HG03342 (cell line): ENCODE measurements around the gene DCN.
"Not testable (repeated sequence)": the region's sequence is repeated elsewhere in the genome, so short reads cannot be mapped to it uniquely, and the experiment has no call there.

ENCODE experiments used
- ATAC-seq: cut with Tn5 transposase; IDR thresholded peaks from one replicate; pipeline ENCODE4 v1.9.1; 2021; ENCODE audit warnings: mild to moderate bottlenecking, moderate library complexity; ENCODE audit not compliant: unreplicated experiment

DCN gene, protein sequence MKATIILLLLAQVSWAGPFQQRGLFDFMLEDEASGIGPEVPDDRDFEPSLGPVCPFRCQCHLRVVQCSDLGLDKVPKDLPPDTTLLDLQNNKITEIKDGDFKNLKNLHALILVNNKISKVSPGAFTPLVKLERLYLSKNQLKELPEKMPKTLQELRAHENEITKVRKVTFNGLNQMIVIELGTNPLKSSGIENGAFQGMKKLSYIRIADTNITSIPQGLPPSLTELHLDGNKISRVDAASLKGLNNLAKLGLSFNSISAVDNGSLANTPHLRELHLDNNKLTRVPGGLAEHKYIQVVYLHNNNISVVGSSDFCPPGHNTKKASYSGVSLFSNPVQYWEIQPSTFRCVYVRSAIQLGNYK

DNA sequence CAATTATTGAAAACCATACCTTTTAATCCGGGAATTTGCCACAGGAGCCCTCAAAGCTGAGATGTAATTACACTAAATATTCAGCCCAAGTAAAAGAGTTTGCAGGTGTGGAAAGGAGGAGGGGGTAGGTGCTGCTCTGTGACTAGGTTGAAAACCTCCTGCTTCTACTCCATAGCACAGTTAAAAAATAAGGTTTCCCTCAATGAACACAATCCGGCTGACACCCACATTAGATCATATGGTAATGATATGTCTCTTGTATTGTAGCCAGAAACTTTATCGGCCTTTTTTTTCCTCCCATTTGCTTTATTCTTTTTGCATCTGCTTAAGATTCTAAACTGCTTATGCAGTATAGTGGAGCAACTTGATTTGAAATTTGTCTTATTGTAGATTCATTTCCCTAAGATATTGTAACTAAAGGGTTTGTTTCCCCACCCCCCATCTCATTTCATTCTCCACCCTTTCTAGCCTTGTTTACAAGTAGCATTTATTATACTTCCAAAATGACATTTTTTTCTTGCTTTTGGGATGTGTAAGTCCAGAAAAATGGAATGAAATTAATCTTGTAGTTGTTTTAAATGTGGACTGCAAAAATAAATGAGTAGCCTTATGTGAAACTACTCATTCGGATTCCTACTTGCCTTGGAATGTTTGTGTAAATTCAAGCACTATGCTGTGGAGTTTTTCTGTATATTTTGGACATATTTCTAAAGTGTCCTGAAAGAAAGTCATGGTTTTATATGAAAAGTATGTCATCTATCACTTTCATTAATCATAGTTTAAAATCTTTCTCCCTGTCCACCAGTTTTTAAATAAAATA, at the start of gene DCN:
TSS of gene DCN (minus strand) at position 182 of the 820 bp plus-strand sequence. CDS start 4,265 bp downstream, outside the sequence.
- no peak for ATAC-seq

DNA sequence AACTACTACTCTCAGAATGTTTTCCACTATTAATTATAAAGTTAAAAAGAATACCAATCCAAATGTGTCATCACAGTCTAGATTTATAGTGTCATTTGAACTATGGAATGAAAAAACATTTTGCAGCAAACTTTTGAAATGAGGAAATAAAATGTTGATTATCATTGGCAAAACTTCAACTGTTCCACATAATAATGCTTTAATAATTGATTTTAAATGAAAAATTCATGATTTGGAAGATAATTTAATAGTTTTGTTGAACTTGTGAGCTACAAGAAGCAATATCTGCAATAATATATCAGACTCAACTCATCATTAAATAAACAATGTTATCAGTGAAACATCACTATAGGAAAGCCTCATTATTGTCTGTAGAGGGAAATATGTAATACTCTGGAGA, 48.2 kb upstream of the DCN start:
- no peak for ATAC-seq

DNA sequence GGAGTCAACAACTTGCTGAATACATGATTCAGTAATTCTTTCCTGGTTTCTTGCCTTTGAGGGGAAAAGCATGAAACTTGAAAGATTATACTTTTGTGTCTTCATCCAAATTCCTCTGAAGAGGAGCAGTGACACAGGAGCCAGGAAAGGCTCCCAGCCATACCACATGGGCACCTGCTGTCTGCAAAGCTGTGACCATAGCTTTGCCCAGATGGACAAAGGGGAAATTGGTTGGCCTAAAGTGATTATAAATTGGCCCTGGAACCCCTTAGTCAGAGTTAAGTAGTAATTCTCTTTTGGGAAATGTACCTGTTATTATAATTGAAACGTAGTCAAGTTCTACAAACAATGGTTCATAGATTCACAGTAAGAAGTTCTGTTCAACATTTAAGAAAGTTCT, 44.3 kb upstream of the DCN start:
- no peak for ATAC-seq

DNA sequence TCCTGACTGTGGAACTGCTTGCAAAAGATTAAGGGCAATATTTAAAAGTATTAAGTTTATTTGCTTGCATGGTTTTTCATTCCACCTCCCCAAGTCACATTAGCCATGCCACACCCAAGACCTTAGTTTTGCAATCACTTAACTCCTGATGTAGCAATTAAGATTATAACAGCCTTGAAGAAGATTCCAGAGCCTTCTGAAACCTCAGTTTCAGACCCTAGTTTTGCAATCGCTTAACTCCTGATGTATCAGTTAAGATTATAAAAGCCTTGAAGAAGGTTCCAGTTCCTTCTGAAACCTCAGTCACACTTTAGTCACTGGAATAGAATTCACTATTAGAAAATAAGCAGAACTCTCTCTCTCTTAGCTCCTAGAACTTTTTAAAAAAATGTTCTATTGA, 42.7 kb upstream of the DCN start:
- no peak for ATAC-seq

DNA sequence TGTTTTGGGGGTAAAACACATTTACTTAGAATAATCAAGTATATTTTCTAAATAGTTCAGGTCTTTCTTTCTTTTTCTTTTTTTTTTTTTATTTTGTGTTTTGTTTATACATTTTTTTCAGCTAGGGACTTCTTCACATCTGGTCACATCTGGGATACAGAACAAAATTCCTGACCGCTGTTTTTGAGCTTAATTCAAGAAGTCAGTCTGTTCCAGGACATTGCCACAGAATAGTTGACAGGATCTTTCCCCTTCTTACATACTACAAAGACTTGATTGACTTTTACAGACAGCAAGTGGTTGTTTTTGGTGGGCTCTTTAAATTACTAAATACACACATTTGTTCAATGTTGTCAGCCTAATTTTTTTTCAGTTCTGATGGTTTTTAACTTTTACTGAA, 41.8 kb upstream of the DCN start:
- no peak for ATAC-seq

DNA sequence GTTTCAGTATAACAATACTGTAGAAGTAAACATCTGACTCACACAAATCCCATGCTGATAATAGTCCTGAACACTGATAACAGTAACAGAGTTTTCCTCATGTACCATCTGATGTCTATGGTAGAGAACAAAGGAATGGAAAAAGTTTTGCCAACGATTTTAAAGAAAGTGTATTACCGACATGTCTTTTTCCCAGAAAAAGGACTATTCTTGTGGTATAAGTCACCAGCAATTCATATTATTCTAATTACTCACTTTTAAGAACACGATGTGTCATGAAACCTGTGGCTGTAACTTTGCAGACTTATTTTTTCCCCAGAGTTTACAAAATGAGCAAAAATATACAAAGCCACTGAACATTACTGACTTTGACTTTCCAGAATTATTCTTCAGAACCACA, 40.1 kb upstream of the DCN start:
- ATAC-seq, result no peak

DNA sequence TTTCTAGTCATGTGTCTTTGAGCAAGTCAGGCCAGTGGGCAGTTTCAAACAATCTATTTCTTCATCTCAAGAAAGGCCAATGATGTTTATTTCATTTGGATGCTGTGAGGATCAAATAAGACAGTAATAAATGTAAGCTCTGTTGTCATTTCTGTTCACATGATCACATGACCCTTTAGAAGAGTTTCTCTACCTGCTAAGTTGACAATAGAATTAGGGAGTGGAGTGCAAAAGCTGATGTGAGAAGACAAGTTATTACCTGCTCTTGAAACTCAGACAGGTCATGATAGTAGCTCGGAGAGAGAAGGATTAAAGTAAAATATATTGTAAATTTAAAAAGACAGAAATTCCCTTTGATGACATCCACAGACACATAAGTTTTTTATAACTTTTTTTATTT, 37.3 kb upstream of the DCN start:
- no peak for ATAC-seq

DNA sequence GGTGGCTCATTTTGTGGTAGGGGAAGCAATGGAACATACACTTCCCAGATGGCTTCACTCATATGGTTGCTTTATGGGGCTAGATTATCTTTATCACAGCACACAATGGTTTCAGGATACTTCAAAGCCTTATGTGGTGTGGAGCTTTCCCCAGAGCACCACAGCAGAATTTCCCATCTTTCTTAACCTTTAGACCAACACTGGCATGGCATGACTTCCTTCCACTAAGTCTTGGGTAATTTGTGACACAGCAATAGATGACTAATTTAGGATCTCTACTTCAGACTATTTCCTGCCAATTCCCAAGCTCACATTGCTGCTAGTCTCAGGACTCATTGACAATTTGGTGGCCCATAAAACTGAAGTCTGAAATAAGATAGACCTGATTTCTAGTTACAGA, 36.9 kb upstream of the DCN start:
- no peak for ATAC-seq

DNA sequence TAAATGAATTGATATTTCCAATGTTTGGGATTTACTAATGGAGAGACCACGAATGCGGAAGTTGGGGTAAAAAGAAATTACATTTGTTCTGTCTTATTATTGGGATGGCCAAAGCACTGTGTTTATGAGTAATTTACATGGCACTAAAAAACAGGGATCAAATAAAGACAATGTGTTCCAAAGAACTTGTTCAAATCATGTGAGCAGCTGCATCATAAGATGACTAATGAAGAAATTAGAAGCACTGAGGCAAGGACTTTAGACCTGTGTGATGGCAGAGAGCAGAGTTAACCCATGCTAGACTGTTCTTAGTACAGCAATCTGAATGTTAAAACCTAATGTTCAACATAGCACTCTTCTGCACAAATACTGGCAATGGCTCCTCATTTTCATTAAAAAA, 34.3 kb upstream of the DCN start:
- no peak for ATAC-seq

DNA sequence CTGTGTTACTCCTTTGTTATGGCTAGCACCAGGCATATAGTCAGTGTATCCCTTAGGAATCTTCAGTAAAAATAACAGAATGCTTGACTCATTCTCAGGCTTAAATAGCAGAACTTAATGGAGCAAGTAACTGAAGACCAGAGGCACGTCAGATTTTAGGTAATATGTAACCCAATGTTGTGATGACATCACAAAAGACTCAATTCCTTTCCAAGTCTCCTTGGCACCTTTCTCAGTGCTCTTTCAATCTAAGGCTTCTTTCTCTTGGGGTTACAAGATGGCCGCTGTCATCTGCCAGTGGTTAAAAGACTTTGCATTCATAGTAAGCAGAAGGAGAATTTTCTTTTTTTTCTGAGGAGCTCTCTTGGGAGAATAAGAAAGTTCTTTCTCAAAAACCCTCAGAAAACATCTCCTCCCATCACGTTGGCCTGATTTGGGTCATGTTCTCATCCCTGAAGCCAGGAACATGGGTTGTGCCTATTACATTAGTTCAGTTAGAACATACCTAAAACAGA, 33.4 kb upstream of the DCN start:
- no peak for ATAC-seq

DNA sequence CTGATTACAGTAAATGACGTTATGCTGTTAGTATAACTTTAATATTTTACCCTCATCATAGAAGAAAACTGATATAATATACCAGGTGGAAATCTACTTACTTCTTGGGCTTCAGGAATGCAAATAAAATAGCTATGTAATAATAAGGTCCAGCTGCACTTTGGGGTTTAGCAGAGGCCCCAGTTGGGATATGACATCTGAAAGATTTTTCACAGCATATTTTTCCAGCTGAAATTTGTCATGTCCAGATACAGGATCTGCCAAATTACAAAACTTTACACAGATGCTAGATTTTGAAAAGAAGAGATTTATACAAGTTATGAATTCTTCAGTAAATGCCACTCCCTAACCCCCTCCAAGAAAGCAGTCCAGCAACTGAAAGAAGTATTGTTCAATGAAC, 29.2 kb upstream of the DCN start:
- ATAC-seq, result no peak

DNA sequence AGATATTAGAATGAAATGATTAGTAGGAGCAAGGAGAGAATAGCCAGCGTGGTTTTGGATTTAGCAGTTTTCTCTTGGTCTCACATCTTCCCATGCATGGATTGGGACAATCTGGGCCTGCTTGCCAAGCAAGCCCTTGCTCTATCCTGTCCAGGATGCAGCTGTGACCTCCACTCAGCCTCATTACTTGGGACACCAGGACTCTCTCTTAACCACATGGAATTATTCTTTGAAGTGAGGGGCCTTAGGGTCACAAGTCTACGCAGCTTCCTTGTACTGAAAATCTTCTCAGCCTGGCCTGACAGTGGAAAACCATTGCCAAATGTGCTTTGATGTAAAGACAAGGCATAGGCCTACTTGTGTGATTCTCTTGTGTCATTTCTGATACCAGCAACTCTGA, 28.0 kb upstream of the DCN start:
- ATAC-seq, result no peak

DNA sequence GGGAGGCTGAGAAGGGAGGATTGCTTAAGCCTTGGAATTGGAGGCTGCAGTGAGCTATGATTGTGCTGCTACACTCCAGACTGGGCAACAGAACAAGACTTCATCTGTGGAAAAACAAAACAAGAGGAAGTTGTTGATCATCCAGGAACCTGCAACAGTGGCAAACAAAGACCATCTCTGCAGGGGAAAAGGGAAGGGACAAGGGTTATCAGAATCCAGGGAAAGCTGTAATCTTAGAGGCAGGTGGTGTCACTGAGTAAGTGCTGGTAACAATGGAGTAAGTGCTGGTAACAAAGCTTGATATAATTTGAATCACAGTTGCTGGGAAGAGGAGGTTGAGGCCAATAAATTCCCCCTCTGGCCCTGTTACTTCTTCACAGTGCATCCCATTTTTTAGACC, 27.5 kb upstream of the DCN start:
- no peak for ATAC-seq

DNA sequence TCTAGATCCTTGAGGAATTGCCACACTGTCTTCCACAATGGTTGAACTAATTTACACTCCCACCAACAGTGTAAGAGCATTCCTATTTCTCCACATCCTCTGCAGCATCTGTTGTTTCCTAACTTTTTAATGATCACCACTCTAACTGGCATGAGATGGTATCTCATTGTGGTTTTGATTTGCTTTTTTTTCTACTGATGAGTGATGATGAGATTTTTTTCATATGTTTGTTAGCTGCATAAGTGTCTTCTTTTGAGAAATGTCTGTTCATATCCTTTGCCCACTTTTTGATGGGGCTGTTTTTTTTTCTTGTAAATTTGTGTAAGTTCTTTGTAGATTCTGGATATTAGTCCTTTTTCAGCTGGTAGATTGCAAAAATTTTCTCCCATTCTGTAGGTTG, 24.7 kb upstream of the DCN start:
- ATAC-seq, result not testable (repeated sequence)

DNA sequence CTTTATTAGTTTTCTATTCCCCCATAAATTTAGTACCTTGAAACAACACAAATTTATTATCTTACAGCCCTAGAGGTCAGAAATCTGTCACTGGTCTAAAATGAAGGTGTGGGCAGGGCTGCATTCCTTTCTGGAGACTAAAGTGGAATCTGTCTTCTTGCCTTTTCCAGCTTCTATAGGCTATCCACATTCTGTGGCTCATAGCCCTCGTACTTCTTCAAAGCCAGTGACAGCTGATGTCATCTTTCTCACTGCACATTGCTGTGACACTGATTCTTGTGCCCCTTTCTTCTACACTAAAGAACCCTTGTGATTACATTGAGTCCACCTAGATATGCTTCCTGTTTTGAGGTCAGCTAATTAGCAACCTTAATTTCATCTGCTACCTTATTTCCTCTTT, 23.2 kb upstream of the DCN start:
- ATAC-seq, result no peak

DNA sequence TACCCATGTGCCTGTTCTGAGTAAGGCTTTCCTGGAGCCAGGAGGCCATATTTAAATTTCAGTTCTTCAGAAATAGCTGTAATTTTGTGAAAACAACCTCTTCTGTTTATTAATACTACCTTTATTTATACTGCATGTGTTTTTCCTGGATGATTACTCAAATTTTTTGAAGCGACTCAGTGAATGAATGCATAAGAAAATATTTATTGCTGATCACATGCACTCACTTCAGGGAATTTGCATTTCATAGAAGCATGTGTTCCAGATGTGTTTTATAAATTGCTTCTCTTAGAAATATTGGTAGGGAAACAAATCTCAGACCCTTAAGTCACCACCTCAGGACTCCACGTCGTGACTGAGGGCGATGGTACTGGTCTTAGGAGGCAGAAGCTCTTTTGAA, 21.8 kb upstream of the DCN start:
- ATAC-seq, result no peak

DNA sequence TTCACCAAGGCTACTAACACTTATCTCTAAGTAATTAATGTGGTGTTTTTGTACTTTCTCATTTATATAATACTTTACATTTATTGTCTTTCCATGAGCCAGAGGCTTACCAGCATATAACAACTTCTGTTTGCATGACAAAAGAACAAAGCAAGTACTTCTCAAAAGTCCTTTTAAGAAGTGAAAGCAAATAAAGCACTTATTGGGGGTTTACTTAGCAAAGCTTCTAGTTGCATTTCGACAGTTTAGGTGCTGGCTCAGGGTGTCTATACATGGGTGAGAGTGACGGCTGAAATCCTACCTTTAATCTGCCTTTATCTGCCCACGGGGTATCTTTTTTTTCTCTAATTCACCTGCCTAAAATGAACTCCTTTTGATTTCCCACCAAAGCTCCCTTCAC, 21.0 kb upstream of the DCN start:
- no peak for ATAC-seq

DNA sequence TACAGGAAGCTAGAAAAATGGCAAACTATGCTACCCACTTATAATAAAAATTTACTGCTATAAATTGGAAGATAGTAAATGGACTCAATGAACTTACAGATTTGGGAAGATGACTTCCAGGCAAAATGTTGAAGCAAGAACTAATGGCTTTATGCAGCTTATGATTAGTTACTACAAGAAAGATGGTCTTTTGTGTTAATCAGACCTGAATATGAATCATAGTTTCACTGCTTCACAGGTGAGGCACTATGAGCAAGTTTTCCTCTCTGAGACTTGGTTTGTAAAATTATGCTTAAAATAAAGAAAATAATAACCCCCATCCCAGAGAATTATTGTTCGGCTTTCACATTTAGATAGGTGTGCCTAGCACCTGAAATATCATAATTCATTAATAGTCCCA, 19.8 kb upstream of the DCN start:
- no peak for ATAC-seq

DNA sequence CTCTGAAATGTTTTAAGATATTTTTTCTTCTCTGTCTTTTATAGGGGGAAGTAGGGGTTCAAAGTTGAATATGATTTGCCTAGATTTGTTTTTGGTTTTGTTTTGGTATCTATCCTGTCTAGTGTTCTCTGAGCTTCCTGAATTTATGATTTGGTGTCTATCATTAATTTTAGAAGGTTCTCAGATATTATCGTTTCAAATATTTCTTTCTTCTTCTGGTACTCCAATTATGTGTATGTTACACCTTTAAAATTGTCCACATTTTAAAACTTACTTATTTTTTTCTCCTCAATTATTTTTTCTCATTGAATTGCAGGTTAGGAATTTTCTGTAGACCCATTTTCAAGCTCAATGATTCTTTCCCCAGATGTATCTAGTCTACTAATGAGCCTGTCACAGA, 13.8 kb upstream of the DCN start:
- ATAC-seq, result no peak

DNA sequence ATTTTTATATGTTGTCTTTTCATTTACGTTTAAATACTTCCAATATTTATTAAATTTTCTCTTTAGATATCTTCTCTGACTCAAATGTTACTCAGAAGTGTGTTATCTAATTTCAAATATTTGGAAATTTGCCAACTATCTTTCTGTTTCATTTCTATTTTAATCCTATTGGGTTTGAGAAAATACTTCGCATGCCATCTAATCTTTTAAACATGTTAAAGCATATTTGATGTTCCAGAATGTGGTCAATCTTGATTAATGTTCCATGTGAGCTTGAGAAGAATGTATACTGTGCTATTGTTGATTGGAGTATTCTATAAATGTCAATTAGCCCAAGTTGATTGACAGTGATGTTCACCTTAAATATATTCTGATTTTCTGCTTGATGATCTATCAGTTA, 11.9 kb upstream of the DCN start:
- ATAC-seq, result no peak

DNA sequence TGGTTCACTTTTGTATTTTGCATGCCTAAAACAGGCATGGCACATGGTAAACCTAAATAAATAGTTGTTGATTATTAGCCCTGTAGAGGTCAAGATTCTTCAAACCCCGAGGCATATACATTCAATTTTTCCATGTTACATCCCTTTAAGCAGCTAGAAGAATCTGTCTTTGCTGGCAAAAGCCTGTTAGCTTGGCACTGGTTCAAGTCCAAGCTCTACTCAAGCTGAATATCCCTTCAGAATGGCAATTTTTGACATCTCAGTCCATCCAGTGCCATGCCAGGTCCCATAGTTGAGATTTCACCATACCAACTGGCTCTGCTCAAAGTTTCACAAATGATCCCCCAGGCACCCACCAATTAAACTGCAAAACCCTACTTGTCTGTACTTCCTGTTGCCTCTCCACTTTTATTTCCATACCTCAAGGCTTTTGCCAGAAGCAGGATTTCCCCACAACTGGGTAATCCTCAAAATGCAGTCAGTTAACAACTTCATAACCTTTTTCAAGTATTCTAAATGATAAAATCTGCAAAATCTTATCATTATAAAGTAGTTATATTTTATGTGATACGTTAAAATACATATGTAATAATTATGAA, 9.0 kb upstream of the DCN start:
- ATAC-seq, result no peak

DNA sequence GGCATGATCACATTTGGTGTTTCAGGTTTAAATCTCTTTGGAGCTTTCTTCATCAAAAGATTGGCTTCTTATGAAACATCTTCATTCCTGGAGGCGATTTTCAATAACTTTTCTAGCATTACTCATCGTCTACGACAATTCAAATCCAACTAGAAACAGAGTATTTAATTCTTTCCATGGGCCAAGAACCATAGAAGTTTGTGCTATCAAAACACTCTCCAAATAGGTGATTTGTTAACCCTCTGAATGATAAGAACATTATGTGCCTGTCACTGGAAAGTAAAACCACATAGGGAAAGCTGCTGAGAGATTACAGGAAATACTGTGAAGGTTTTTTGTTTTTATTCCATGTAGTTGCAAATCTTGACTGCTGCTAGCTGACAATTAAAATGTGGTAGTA, 6.9 kb upstream of the DCN start:
- no peak for ATAC-seq
